ENCODE data around the gene IFIT3.
"Not testable (repeated sequence)": the region's sequence is repeated elsewhere in the genome, so short reads cannot be mapped to it uniquely, and the experiment has no call there.

The IFIT3 gene

DNA sequence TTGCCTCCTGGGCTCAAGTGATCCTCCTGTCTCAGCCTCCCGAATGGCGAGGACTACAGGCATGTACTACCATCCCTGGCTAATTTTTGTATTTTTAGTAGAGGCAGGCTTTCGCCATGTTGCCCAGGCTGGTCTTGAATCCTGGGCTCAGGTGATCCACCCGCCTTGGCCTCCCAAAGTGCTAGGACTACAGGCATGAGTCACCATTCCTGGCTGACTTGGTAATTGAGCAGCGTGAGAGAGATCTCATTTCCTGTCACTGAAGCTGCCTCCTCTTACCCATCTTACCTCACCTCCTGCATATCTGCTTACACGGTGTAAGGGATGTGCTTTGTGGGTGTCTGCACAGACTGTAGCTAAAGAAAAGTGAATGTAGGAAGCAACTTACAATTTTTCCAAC lies 9.7 kb downstream of the IFIT3 start:
- DNase-seq, result peak; percentile 39

DNA sequence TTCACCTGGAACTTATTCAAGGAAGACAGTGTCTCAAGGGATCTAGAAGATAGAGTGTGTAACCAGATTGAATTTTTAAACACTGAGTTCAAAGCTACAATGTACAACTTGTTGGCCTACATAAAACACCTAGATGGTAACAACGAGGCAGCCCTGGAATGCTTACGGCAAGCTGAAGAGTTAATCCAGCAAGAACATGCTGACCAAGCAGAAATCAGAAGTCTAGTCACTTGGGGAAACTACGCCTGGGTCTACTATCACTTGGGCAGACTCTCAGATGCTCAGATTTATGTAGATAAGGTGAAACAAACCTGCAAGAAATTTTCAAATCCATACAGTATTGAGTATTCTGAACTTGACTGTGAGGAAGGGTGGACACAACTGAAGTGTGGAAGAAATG lies 10.9 kb downstream of the IFIT3 start:
- DNase-seq, result no peak

DNA sequence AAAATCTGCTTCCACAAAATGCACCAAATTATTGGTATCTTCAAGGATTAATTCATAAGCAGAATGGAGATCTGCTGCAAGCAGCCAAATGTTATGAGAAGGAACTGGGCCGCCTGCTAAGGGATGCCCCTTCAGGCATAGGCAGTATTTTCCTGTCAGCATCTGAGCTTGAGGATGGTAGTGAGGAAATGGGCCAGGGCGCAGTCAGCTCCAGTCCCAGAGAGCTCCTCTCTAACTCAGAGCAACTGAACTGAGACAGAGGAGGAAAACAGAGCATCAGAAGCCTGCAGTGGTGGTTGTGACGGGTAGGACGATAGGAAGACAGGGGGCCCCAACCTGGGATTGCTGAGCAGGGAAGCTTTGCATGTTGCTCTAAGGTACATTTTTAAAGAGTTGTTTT lies 12.1 kb downstream of the IFIT3 start:
- DNase-seq, result no peak

DNA sequence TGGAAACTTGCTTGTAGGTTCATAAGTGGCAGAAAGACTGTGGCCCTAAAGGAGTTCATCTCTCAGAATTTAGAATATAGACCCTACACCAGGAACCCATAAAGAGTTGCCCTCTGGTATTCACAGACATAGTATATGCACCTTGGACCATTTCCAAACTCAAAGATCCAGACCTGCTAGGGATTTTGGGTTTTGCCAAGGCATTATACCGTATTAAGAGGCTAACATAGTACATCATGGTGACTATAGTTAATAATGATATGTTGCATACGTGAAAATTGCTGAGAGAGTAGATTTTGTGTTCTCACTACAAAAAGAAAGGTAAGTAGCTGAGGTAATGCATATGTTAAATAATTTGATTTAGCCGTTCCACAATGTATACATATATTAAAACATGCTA lies 13.9 kb downstream of the IFIT3 start:
- no peak for DNase-seq

DNA sequence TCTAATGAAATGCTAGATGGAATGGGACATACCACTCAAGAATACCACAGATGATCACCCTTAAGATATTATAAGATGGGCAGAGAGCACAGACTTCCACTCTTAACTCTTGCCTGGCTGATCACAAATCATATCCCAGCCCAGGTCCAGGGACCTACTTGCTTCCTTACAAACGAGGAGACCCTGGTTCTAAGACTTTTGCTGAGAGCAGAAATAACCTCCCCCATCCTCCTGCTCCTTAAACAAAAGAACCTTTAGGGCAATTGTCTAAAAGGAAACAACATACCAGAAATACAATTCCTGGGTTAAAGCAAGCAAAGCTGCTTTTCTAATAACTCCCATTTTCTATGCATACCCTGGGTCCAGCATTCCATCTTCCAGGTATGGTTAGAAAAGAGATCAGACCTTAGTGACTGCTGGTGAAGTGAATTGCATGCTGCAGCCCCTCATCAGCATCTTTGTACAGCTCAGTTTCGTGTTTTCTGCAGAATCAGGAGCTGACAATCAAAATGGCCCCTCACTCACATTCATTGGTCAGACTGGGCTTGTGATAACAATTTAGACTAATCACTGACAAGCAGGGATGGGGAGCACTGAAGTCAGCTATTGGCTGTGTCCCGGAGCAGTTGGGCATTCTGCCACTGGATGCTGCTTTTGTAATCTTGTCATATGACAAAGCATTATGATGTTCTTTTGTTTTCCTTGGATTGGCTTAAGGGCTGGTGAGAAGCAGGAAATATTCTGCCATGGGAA lies 14.6 kb downstream of the IFIT3 start:
- DNase-seq, result no peak

DNA sequence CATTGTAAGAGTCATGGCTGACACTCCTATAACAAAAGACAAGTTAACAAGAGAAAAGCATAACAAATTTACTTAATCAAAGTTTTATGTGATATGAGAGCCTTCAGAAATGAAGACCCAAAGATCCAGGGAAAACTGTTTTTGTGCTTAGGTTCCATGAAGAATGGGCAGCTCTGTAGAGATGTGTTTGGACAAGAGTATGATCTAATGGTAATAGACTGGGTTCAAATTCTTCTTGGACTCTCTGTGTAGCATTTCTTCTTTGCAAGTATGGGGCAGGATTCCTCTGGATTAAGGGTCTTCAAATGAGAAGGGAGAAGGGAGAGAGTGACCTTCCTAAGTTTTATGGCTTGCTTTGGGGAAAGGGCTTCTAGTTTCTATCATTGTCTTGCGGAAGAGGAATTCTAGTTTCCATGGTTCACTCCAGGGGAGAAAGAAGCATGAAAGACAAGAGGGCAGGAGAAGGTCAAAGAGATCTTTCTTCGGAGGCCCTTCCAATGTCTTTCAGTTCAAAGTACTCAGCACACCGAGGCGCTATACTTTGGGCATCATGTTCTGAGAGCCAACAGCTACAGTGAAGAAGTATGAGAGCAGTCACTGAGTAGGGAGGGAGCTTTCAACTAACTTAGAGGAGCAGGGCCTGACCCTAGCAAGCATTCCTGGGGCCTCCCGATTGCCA lies 15.4 kb downstream of the IFIT3 start:
- DNase-seq, result no peak

DNA sequence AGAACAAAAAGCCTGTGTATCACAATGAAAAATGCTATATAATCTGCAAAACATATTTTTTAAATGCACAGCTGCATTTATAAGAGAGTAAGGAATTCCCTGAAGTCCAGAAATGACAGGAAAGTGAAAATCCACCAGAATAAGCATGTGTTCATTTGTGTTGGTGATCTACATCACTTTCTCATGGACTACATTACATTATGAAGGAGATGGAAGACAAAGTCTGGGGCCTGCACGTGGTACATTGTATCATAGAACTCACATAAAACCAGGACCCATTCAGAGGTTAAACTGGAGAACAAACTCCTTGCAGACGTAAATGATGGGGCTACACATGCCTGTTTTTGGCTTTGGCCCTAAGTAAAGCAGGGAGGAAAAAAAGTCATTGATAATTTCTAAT lies 16.4 kb downstream of the IFIT3 start:
- no peak for DNase-seq

DNA sequence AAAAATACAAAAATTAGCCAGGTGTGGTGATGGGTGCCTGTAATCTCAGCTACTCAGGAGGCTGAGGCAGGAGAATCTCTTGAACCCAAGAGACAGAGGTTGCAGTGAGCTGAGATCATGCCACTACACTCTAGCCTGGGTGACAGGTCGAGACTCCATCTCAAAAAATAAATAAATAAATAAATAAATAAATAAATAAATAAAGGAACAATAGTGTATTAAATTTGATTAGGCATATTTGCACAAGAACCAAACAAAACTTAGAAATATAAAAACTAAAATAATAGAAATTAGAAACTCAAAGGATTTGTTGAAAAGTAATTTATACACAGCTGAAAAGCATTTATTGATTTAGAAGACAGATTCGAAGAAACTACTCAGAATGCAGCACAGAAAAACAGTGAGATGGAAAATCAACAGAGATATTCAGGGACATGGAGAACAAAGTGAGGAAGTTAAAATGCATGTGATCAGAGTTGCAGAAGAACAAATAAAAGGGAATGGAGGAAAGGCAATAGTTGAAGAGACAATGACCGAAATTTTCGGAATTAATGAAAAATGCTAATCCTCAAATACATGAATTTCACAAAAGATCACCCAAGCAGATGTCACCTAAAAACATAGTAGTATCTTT lies 17.7 kb downstream of the IFIT3 start:
- DNase-seq, result no peak

DNA sequence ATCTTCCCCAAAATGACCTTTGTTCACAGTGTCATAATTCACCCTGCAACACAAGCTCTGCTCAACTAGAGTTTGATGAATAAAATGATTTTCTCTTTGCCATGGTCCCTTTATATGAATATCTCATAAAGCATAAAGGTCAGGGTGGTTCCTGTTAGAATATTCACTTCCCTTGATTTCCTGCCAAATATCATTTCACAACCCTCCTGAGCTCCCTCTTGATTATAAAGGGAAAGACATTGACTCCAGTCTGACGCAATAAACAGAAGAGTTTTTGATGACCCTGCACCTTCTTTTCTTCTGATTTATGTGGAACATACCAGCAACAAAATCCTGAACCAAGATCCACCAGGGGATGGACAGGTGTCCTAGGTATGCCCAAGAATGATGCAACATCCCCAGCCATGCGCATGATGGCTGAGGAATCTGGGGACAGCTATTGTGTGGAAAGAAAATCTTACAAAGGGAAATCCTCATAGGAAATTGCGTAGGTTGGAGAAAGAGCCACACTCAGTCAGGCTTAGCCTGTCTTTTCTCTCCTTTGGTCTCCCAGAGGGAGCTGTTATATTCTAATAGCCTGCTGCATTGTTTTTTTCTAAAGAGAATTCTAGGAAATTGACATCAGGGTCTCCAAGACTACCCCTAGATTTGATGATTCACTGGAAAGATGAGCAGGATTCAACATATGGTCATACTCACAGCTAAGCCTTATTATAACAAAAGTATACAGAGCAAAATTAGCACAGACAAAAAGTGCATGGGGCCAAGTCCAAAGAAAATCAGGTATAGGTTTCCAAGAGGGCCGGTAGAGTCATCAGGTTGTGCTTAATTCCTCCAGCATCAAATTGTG lies 18.8 kb downstream of the IFIT3 start:
- no peak for DNase-seq

DNA sequence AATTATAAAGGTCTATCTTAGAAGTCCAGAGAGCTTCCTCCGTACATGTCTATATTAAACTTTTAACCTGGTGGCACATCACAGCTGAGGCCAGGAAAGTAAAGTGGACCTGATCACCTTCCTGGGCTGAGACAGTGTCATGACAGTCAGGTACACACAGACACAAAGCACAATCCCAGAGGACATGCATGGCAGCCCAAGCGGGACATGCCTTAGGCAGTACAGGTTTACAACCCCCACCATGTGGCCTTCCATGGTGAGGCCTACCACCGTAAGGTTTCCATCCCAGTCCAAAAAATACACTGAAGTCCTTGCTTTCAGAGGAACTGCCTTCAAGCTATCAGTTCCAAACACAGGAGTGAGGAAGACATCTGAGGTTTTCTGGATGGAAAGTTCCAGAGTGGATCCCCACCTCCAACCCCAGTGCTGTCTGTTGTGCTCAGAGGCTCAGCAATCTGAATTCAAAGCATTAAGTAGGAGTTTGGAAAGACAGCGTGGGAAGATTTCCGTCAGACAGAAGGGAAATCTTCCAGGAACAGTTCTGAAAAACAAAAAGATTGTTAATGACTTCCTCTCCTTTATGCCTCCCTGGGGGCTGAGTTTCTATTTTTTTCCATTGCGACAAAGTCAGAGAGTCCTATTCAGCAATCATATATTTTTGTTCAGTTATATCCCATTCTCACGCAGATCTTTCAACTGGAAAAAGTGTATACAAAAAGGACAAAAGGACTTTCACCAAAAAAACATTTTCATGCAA lies 20.1 kb downstream of the IFIT3 start:
- no peak for DNase-seq

DNA sequence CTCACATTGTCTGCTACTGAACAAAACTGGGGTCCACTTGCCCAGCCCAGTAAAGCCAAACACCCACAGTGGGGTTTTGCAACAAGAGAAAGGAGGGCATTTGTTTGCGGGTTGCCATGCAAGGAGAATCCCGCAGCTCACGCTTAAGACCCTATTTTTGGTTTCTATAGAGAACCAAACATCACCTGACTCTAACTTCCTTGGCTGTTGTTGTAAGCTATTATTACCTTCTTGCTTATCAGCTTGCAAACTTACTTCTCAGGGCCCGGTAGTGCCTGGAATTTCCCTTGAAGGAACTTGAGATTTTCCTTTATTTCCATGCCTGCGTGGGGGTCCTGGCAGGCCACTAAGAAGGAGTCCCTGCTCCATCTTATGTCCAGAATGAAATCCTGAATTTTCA lies 20.7 kb downstream of the IFIT3 start:
- DNase-seq, result no peak

DNA sequence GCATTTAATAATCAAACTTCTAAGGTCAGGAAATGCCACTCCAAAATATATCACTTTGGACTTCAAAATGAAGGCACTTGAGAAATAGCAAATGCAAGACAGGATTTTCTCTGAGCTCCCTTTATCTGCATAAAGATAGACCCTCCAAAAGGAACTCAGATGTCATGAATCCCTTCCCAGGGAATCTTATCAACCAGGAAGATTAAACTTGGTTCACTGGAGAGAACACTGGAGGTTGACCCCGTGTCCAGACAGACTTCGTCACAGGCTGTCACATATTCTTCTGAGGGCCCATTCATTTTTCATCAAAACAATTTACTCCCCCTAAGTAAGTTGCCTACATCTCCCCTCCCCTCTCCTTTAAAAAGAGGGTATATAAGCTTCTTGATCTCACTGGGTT lies 21.2 kb downstream of the IFIT3 start:
- DNase-seq, result no peak

DNA sequence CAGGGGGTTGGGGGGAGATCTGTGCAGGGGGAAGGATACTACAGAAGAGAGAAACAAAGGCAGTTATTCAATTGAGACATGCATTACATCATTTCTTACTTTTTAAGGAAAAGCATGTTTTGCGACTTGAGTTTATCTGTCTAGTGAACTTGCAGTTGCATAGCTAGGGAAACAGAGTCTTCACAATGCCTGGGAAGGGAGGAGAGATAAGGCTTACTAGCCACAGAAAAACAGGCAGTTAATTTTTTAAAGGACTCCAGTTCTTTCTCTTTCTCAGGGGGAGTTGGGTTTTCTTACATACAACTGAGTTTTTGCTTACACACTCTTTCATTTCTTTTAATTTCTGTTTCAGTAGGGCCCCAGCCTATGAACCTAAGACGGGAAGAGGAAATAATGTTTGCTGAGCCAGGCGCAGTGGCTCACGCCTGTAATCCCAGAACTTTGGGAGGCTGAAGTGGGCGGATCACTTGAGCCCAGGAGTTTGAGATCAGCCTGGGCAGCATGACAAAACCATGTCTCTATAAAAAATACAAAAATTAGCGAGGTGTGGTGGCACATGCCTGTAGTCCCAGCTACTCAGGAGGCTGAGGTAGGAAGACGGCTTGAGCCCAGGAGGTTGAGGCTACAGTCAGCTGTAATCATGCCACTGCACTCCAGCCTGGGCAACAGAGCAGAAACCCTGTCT lies 23.0 kb downstream of the IFIT3 start:
- DNase-seq, result not testable (repeated sequence)

DNA sequence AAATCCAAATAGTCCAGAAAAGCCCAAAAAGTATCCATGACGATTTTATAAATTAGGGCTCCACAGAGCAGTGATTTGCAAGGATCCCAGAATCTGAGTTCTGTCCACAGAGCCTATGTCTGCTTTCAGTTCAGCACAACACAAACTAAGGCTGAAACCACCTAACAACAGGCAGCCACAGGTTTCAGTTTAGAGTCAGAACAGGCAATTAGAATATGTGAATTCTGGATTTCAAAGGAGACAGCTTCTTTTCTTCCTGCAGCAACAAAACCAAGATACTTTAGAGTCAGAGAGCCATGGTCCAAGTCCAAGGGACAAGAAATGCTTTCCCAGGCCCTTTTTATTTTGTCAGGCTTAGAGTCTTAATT lies 23.6 kb downstream of the IFIT3 start:
- DNase-seq, result no peak

DNA sequence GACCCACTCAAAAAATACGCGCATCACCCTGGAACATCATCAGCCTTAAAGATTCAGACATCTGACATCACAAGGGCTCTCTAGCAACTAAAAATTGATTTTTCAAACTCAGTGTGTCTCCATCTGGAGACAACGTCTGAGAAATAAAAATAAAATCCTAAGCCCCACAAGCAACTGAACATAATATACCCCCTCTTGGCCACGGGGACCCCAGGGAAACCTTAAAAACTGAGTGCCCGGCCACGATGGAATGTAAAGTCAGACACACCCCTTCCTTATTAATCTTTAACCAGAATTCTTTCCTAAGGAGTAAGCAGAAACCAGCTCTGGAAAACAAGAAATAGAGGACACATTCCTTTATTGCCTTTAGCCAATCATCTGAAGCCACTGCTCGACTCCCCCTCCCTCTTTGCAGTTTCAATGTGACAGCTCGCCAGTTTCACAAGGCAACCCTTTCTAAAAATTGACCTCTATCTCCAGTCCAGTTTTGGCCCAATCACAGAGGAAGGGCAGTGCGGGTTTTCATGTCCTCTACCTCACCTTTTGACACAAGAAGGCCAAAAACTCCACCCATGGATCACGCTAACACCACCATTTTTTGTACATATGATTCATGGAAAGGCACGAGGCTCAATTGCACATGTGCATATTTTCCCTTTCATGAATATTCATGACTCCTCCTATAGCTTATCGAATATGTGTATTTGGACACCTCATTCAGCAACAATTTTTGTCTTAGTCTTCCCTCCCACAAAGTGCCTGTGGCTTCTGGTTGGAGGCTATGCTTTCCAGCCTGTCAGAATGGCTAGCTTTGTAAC lies 24.2 kb downstream of the IFIT3 start:
- no peak for DNase-seq

DNA sequence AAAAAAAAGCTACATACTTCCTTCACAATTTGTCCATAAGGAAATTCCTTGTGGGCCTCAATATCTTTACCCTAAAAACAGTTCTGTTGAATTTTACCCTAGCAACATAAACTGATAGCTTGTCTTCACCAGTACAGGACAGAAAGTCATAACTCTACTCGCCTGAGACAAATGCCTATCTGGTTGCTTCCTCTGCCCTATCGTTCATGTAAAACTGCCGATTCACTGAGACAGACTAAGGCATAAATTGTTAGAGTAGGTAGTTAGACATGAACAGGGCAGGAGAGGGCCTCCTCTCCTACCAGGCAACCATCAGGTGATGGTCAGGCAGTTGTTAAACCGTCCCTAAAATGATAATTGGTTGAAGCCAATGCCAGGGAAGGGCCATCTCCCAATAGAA lies 25.0 kb downstream of the IFIT3 start:
- DNase-seq, result no peak

DNA sequence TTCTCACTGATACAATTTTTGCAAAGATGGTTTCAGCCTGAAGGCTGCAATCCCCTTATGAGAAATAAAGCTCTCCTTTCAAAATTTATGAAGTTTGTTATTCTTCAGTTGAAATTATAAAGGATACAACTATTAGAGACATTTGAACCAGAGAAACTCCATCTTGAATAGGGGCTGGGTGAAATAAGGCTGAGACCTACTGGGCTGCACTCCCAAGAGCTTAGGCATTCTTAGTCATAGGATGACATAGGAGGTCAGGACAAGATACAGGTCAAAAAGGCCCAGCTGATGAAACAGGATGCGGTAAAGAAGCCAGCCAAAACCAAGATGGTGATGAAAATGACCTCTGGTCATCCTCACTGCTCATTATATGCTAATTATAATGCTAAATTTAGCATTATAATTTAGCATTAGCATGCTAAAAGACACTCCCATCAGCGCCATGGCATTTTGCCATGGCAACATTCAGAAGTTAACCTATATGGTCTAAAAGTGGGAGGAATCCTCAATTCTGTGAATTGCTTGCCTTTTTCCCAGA lies 27.7 kb downstream of the IFIT3 start:
- no peak for DNase-seq

DNA sequence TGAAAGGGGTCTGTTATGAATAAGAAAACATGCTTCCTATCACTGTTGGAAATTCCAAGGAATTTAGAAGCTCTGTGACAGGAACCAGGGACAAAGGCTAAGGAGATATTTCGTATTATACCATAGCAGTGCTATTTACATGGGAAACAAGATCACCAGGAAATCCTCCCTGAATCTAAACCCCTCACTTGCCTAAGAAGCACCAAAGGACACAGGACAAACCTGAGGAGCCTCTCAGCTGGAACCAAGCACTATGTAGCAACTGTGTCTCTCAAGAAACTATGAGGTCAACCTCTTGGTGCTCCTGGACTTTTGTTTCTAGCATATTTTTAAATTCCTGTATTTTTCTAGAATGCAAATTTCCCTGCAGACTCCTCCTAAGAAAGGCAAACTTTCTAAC lies 29.3 kb downstream of the IFIT3 start:
- no peak for DNase-seq

DNA sequence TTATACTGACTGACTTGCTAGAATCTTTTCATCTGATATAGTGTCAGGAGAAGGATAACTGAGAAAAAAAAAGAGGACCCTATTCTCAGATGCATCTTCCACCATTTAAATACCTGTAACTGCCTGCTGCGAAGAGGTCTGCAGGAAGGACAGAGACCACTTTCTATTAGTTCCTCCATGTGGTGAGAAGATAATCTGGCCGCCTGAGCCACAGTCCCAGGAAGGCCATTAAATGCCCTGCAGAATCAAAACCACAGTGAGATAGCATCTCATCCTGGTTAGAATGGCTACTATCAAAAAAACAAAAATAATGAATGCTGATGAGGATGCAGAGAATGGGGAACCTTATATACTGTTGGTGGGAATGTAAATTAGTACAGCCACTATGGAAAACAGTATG lies 30.2 kb downstream of the IFIT3 start:
- DNase-seq, result no peak

DNA sequence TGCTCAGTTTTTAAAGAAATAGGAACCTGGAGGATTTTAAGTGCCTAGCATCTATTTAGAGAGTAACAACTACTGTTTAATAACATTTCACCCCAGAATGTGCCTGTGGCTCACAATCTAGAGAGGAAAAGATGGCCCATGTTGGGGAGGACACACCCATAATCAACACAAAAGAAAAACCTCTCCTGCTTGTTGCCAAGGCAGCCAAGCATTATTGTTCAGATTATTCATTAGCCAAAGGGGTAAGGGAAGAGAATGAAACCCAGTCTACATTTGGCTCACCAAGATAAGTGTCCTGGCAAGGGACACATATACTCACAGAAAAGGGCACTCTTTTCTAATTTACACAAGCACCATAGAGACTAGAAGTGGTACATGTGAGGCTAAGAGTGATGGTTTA lies 32.4 kb downstream of the IFIT3 start:
- no peak for DNase-seq

DNA sequence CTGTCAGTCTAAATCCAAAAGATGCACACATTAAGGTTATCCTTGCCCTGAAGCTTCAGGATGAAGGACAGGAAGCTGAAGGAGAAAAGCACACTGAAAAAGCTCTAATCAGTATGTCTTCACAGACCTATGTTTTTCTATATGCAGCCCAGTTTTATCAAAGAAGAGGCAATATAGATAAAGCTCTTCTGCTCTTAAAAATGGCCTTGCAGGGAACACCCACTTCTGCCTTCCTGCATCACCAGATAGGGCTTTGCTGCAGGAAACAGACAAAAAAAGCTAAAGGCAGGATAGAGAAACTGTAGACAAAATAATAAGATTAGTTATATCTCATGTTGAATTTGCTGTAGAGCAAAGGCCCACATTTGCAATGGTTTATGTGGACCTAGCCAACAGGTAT lies 35.1 kb downstream of the IFIT3 start:
- no peak for DNase-seq
